HepG2 (cell line): ENCODE measurements around the gene IGF1. TPM values are rescaled to one million over a fixed set of nuclear protein-coding genes. Genes with fewer than 3 reads are reported as not detected.

Source experiments
- ATAC-seq: fragments of 200-7000 bp; cut with Tn5 transposase; 3 replicates; pipeline ENCODE4 v1.9.1; 2020; ENCODE audit warnings: mild to moderate bottlenecking, moderate library complexity
- BruUV-seq: library from RNA; stranded (reverse); fragments of 400-500 nt; replicated peaks from 2 replicates; lab custom pipeline; 2021; lab: Mats Ljungman, UMichigan
- CTCF ChIA-PET: fragments of 300-600 bp; formaldehyde crosslinking; extraction: SDS; loops from one replicate; lab custom pipeline; 2021; ENCODE audit warnings: low total read pairs, inconsistent platforms, low intra/inter-chr PET ratio; lab: Yijun Ruan, JAX
- POLR2A ChIA-PET: fragments of 350-600 bp; sonication (Branson Sonifier 250); formaldehyde crosslinking; loops from one replicate; lab custom pipeline; 2020; ENCODE audit warnings: antibody characterized with exemption, inconsistent platforms; lab: Yijun Ruan, JAX
- DNase-seq: peaks from one replicate; pipeline ENCODE4 v3.0.0-alpha.2; 2015; ENCODE audit warnings: low spot score
- FAIRE-seq: peaks from 3 replicates; lab custom pipeline; 2011; peaks lifted over from hg19 to GRCh38; lab: Jason Lieb, UNC
- H2AFZ ChIP-seq: one replicate; pipeline ENCODE4 v1.6.1; 2011; ENCODE audit warnings: low read length, inconsistent platforms
- H3K27ac ChIP-seq: fragments of 300-600 bp; 3 replicates; pipeline ENCODE4 v1.8.0; 2011; ENCODE audit warnings: mixed run types, mild to moderate bottlenecking, mixed read lengths, low read length, inconsistent platforms; ENCODE audit not compliant: insufficient read depth; ENCODE audit errors: extremely low read length
- H3K27me3 ChIP-seq, 2 experiments: fragments of 200-600 bp in 1 of 2; 2 replicates in 1 of 2; 3 replicates in 1 of 2; pipeline versions ENCODE4 v1.6.0 to v1.8.0; 2011; ENCODE audit warnings: low read length in 2 of 2, mild to moderate bottlenecking in 2 of 2, moderate library complexity in 2 of 2, inconsistent platforms in 1 of 2; ENCODE audit not compliant: insufficient read depth in 2 of 2, control insufficient read depth in 1 of 2
- H3K36me3 ChIP-seq, 2 experiments: fragments of 200-600 bp in 1 of 2; replicated peaks in 1 of 2; 2 replicates in 1 of 2; 3 replicates in 1 of 2; pipeline versions ENCODE4 v1.5.1 to v1.8.0; 2011; ENCODE audit warnings: low read length in 2 of 2, inconsistent platforms in 1 of 2; ENCODE audit not compliant: insufficient read depth in 2 of 2, control insufficient read depth in 1 of 2
- H3K4me1 ChIP-seq: 2 replicates; pipeline ENCODE4 v1.5.1; 2012; ENCODE audit warnings: low read length, inconsistent platforms; ENCODE audit not compliant: insufficient read depth
- H3K4me2 ChIP-seq: 2 replicates; pipeline ENCODE4 v1.6.0; 2011; ENCODE audit warnings: low read depth, low read length, inconsistent platforms
- H3K4me3 ChIP-seq, 3 experiments: fragments of 200-600 bp in 1 of 3; sonication (generic), shearing (Covaris generic) in 1 of 3; replicated peaks in 1 of 3; 2 replicates each; pipeline ENCODE4 v1.5.1; 2011 to 2016; ENCODE audit warnings: low read length in 3 of 3, inconsistent platforms in 2 of 3, low read depth in 2 of 3, mild to moderate bottlenecking in 2 of 3, control low read depth in 1 of 3, mixed read lengths in 1 of 3; ENCODE audit not compliant: insufficient read depth in 1 of 3
- H3K79me2 ChIP-seq: one replicate; pipeline ENCODE4 v1.6.1; 2011; ENCODE audit warnings: low read length, inconsistent platforms; ENCODE audit not compliant: insufficient read depth
- H3K9ac ChIP-seq: 2 replicates; pipeline ENCODE4 v1.6.0; 2011; ENCODE audit warnings: mild to moderate bottlenecking, low read depth, low read length, inconsistent platforms; ENCODE audit not compliant: insufficient read depth
- H3K9me3 ChIP-seq: 2 replicates; pipeline ENCODE4 v1.5.1; 2012; ENCODE audit warnings: mild to moderate bottlenecking, low read length
- H4K20me1 ChIP-seq: 2 replicates; pipeline ENCODE4 v1.6.0; 2011; ENCODE audit warnings: inconsistent platforms, mild to moderate bottlenecking, low read length, moderate library complexity; ENCODE audit not compliant: insufficient read depth
- AKAP8 ChIP-seq: sonication (generic); formaldehyde crosslinking; IDR thresholded peaks from 2 replicates; pipeline ENCODE4 v1.5.1; 2020; ENCODE audit warnings: mild to moderate bottlenecking, missing genetic modification reagents
- GLMP ChIP-seq: sonication (generic); formaldehyde crosslinking; IDR thresholded peaks from 2 replicates; pipeline ENCODE4 v1.9.0; 2021; ENCODE audit warnings: missing genetic modification reagents, mild to moderate bottlenecking, borderline replicate concordance
- HOXA7 ChIP-seq: sonication (generic); formaldehyde crosslinking; IDR thresholded peaks from 2 replicates; pipeline ENCODE4 v1.8.1; 2022; ENCODE audit warnings: mild to moderate bottlenecking, missing genetic modification reagents, moderate library complexity
- IRF1 ChIP-seq: sonication (generic); formaldehyde crosslinking; IDR thresholded peaks from 2 replicates; pipeline ENCODE4 v1.4.0; 2020; ENCODE audit warnings: low read depth, mild to moderate bottlenecking, missing genetic modification reagents
- KDM2A ChIP-seq: sonication (generic); formaldehyde crosslinking; IDR thresholded peaks from 2 replicates; pipeline ENCODE4 v1.4.0; 2020; ENCODE audit warnings: low read depth, missing genetic modification reagents, borderline replicate concordance
- KLF15 ChIP-seq: sonication (generic); formaldehyde crosslinking; IDR thresholded peaks from 2 replicates; pipeline ENCODE4 v1.8.1; 2023; ENCODE audit warnings: borderline replicate concordance, mild to moderate bottlenecking, inconsistent platforms, missing genetic modification reagents, mixed read lengths
- MTA1 ChIP-seq: sonication (generic); formaldehyde crosslinking; IDR thresholded peaks from 2 replicates; pipeline ENCODE4 v1.4.0; 2020; ENCODE audit warnings: missing genetic modification reagents, mild to moderate bottlenecking, borderline replicate concordance
- RFX1 ChIP-seq: fragments of 450-650 bp; IDR thresholded peaks from 2 replicates; pipeline ENCODE4 v1.6.1; 2017
- SNAI1 ChIP-seq: sonication (generic); formaldehyde crosslinking; IDR thresholded peaks from 2 replicates; pipeline ENCODE4 v1.5.0; 2020; ENCODE audit warnings: mild to moderate bottlenecking, missing genetic modification reagents, borderline replicate concordance
- SUZ12 ChIP-seq: fragments of 150-350 bp; IDR thresholded peaks from 2 replicates; pipeline ENCODE4 v1.6.1; 2014; ENCODE audit warnings: low read depth, low read length
- ZC3H4 ChIP-seq: sonication (generic); formaldehyde crosslinking; IDR thresholded peaks from 2 replicates; pipeline ENCODE4 v1.4.0; 2020; ENCODE audit warnings: missing genetic modification reagents, borderline replicate concordance
- ZFP36L2 ChIP-seq: sonication (generic); formaldehyde crosslinking; IDR thresholded peaks from 2 replicates; pipeline ENCODE4 v1.4.0; 2020; ENCODE audit warnings: missing genetic modification reagents
- ZMYM3 ChIP-seq: sonication (generic); formaldehyde crosslinking; IDR thresholded peaks from 2 replicates; pipeline ENCODE4 v1.5.1; 2020; ENCODE audit warnings: mild to moderate bottlenecking, missing genetic modification reagents
- WGBS: methylation state at CpG from one replicate; pipeline ENCODE4 v1.1.6; 2017; ENCODE audit warnings: low lambda C conversion rate; 5-methylcytosine and 5-hydroxymethylcytosine counted together
- in situ Hi-C: cut with HindIII; loops from 2 replicates; pipeline ENCODE4 v1.10.0; 2017; ENCODE audit warnings: low pct_unique_long_range_greater_than_20kb; ENCODE audit not compliant: extremely low pct_ligation_motif_present
- intact Hi-C: fragments of 100-400 bp; cut with micrococcal nuclease; formaldehyde crosslinking; loops from one replicate; pipeline ENCODE4 v1.10.0; 2022; ENCODE audit not compliant: unreplicated experiment
- polyA plus RNA-seq, 8 experiments: library from polyadenylated mRNA; depleted of rRNA in 3 of 8; stranded (reverse) in 7 of 8; unstranded in 1 of 8; fragments of >200 nt; fragmentation: Illumina TruSeq in 4 of 8; extraction: Trizol in 4 of 8; gene quantifications; 2 replicates each; pipeline versions ENCODE4 v1.2.1 to v1.2.3, GENCODE V29; 2011 to 2016; ENCODE audit warnings: low read depth in 4 of 8, missing spikeins in 1 of 8, mixed read lengths in 1 of 8; ENCODE audit not compliant: insufficient read depth in 1 of 8
- total RNA-seq, 5 experiments: library from RNA; depleted of rRNA; stranded (reverse); fragments of >200 nt; fragmentation: Illumina TruSeq; extraction: Trizol; gene quantifications; 2 replicates each; pipeline ENCODE4 v1.2.3, GENCODE V29; 2016; ENCODE audit warnings: low read depth in 1 of 5

IGF1 gene
- total and polyA plus RNA-seq, 2 of the 13 experiments (the other 11 are each of a cell fraction or from before 2014, with no cell fraction given): not detected

DNA sequence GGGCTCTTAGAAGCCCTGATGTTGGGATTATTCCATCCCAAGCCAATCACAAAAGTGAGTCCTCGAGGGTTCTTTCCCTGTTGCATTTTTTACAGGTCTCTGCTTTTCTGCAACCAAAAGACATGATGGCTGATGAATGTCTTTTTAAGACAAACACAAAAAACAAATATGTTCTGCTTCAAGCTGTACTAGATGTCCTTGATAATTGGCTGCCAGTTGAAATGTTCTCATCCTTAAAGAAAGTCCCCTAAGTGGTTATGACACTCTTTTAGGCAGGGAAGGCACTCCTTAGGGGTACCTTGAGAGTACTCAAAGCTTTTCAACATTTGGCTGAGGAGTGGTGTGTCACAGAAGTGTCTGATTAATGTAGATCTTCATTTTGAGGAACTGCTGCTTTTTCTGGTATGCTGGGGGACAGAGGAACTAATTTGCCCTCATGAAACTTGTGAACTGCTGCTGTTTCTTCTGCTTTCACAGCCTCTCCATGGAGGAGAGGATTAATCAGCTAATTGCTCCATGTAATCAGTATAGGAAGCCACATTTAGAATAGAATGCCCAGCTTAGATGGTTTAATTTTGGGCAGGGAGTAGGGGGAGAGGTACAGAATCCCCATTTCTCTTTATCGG is 22.8 kb upstream of the IGF1 start:
- CTCF ChIA-PET: no interaction called here
- in situ Hi-C loops: no loop called here
- no TSS peak for BruUV-seq

More for the DNA sequence above, 22.8 kb upstream of the IGF1 start:
- no peak for DNase-seq
- no peak overlapping the region for H3K9ac ChIP-seq
- H4K20me1 ChIP-seq: no peaks in the 10 kb centered on the region
- intact Hi-C loops: no loop called here
- no peak overlapping the region for H3K4me2 ChIP-seq
- POLR2A ChIA-PET: no interaction called here
- H3K27me3 ChIP-seq: no peaks in the 10 kb centered on the region
- TF ChIP-seq HOXA7 (CRISPR knock-in tag): no peak
- no peak for TF ChIP-seq SUZ12
- no peak for TF ChIP-seq ZFP36L2 (CRISPR knock-in tag)
- TF ChIP-seq ZC3H4 (CRISPR knock-in tag): no peak
- TF ChIP-seq GLMP (CRISPR knock-in tag): no peak
- TF ChIP-seq MTA1 (CRISPR knock-in tag): no peak
- no peak for TF ChIP-seq KLF15 (CRISPR knock-in tag)
- no peak for TF ChIP-seq IRF1
- TF ChIP-seq RFX1: no peak
- no peak for TF ChIP-seq SNAI1
- no peak for TF ChIP-seq ZMYM3 (CRISPR knock-in tag)
- TF ChIP-seq AKAP8: no peak
- TF ChIP-seq KDM2A (CRISPR knock-in tag): no peak
- H3K79me2 ChIP-seq: no peaks in the 10 kb centered on the region
- no peak overlapping the region for H3K4me3 ChIP-seq
- no peak overlapping the region for H2AFZ ChIP-seq
- no peak for ATAC-seq
- no peaks in the 10 kb centered on the region for H3K36me3 ChIP-seq
- 0% methylated on average over 2 of the region's 2 CpGs for WGBS
- no peak overlapping the region for H3K27ac ChIP-seq
- no peak for FAIRE-seq
- H3K4me1 ChIP-seq: no peaks in the 10 kb centered on the region
- H3K9me3 ChIP-seq: no peaks in the 10 kb centered on the region
